Activated CD4-positive, CD25-positive, alpha-beta regulatory T cell treated with anti-CD3 and anti-CD28 coated beads, Interleukin-2, amount 50 U/mL, for 16 hours (primary cell): ENCODE measurements around the gene RABEP1.

Source experiments
- DNase-seq: peaks from one replicate; pipeline ENCODE4 v3.0.0-alpha.2; 2020; ENCODE audit warnings: low read depth, low spot score

Gene RABEP1

GRCh38 chr17:5361426-5361825 lies 79.3 kb downstream of the RABEP1 start:
- DNase-seq = no peak

- no peak for DNase-seq
Measured at GRCh38 chr17:5362162-5362811, 80.2 kb downstream of the RABEP1 start.

GRCh38 chr17:5364156-5364555 lies 82.1 kb downstream of the RABEP1 start:
- DNase-seq = no peak

GRCh38 chr17:5364696-5365095 lies 82.6 kb downstream of the RABEP1 start:
- DNase-seq = no peak

GRCh38 chr17:5365831-5366230 lies 83.7 kb downstream of the RABEP1 start:
- no peak for DNase-seq

GRCh38 chr17:5370411-5370810 lies 88.3 kb downstream of the RABEP1 start:
- no peak for DNase-seq

GRCh38 chr17:5373112-5373511 lies 91.0 kb downstream of the RABEP1 start:
- DNase-seq = no peak

- DNase-seq = no peak
Measured at GRCh38 chr17:5378566-5379207, 96.6 kb downstream of the RABEP1 start.

GRCh38 chr17:5379351-5380107 lies 97.4 kb downstream of the RABEP1 start:
- no peak for DNase-seq

- DNase-seq = no peak
Measured at GRCh38 chr17:5380491-5381135, 98.5 kb downstream of the RABEP1 start.

GRCh38 chr17:5381542-5381941 lies 99.5 kb downstream of the RABEP1 start:
- no peak for DNase-seq

GRCh38 chr17:5391678-5392077 lies 109.6 kb downstream of the RABEP1 start:
- no peak for DNase-seq

GRCh38 chr17:5396612-5397011 lies 114.5 kb downstream of the RABEP1 start:
- DNase-seq = no peak

- DNase-seq = no peak
Measured at GRCh38 chr17:5399767-5400166, 117.7 kb downstream of the RABEP1 start.

GRCh38 chr17:5405400-5405799 lies 123.3 kb downstream of the RABEP1 start:
- no peak for DNase-seq

GRCh38 chr17:5408186-5408585 lies 126.1 kb downstream of the RABEP1 start:
- no peak for DNase-seq

- no peak for DNase-seq
Measured at GRCh38 chr17:5410594-5411272, 128.6 kb downstream of the RABEP1 start.

- no peak for DNase-seq
Measured at GRCh38 chr17:5413682-5414081, 131.6 kb downstream of the RABEP1 start.

GRCh38 chr17:5416901-5417300 lies 134.8 kb downstream of the RABEP1 start:
- no peak for DNase-seq

GRCh38 chr17:5418858-5419355 lies 136.8 kb downstream of the RABEP1 start:
- DNase-seq = peak; percentile 54

GRCh38 chr17:5419356-5419958 lies 137.4 kb downstream of the RABEP1 start, which contains the start of gene NUP88:
NUP88 (minus strand) TSS chr17:5419662; CDS start chr17:5419650, 12 bp downstream.
- peak; percentile 96 for DNase-seq
